NCI-H2171 (cell line): ENCODE results near the gene RAB11FIP3.
"Not testable (repeated sequence)": the region's sequence is repeated elsewhere in the genome, so short reads cannot be mapped to it uniquely, and the experiment has no call there.

Experiments used
- DNase-seq: peaks from one replicate; lab custom pipeline; 2025; lab: John Stamatoyannopoulos, UW

Gene RAB11FIP3

GRCh38 chr16:495127-495748 is 69.8 kb downstream of the RAB11FIP3 start:
- no peak for DNase-seq

GRCh38 chr16:496097-496886 is 70.8 kb downstream of the RAB11FIP3 start:
- DNase-seq = no peak

- no peak for DNase-seq
These were observed 71.8 kb downstream of the RAB11FIP3 start for GRCh38 chr16:497258-497657.

- DNase-seq = no peak
These were observed 74.5 kb downstream of the RAB11FIP3 start for GRCh38 chr16:499924-500323.

GRCh38 chr16:500709-501108 is 75.3 kb downstream of the RAB11FIP3 start:
- no peak for DNase-seq

- DNase-seq = no peak
These were observed 76.9 kb downstream of the RAB11FIP3 start for GRCh38 chr16:502179-502943.

GRCh38 chr16:503150-504071 is 78.0 kb downstream of the RAB11FIP3 start:
- DNase-seq = no peak

- DNase-seq = no peak
These were observed 80.2 kb downstream of the RAB11FIP3 start for GRCh38 chr16:505479-506245.

- DNase-seq = no peak
These were observed 80.7 kb downstream of the RAB11FIP3 start for GRCh38 chr16:506246-506546.

- not testable (repeated sequence) for DNase-seq
These were observed 82.1 kb downstream of the RAB11FIP3 start for GRCh38 chr16:507527-507926.

- no peak for DNase-seq
These were observed 82.5 kb downstream of the RAB11FIP3 start for GRCh38 chr16:507996-508395.

GRCh38 chr16:508884-509736 is 83.7 kb downstream of the RAB11FIP3 start:
- no peak for DNase-seq

- DNase-seq = no peak
These were observed 84.8 kb downstream of the RAB11FIP3 start for GRCh38 chr16:510066-510825.

- no peak for DNase-seq
These were observed 87.4 kb downstream of the RAB11FIP3 start for GRCh38 chr16:512802-513201.

GRCh38 chr16:513950-514349 is 88.5 kb downstream of the RAB11FIP3 start:
- DNase-seq = no peak

GRCh38 chr16:515175-515938 is 89.9 kb downstream of the RAB11FIP3 start:
- DNase-seq = no peak

GRCh38 chr16:515939-516226 is 90.4 kb downstream of the RAB11FIP3 start:
- no peak for DNase-seq

- DNase-seq = no peak
These were observed 90.9 kb downstream of the RAB11FIP3 start for GRCh38 chr16:516301-516700.

- no peak for DNase-seq
These were observed 93.4 kb downstream of the RAB11FIP3 start for GRCh38 chr16:518858-519257.
